Left renal cortex interstitium (tissue), 4 donors: ENCODE data around the gene MRPL42. TPM values are rescaled to one million over a fixed set of nuclear protein-coding genes. Genes with fewer than 3 reads are reported as not detected.
"Not testable (repeated sequence)": the region's sequence is repeated elsewhere in the genome, so short reads cannot be mapped to it uniquely, and the experiment has no call there.

Source experiments
- DNase-seq, 4 donors: peaks; one replicate each; pipeline ENCODE4 v3.0.0-alpha.2; 2013; ENCODE audit warnings: low read depth in 4 of 4, low spot score in 2 of 4, missing footprints in 1 of 4
- polyA plus RNA-seq, 4 donors: library from polyadenylated mRNA; unstranded; fragments of 120-200 nt; gene quantifications; one replicate each; pipeline ENCODE4 v1.2.1, GENCODE V29; 2013; ENCODE audit not compliant: insufficient read length in 4 of 4

The MRPL42 gene
- polyA plus RNA-seq, 4 donors, result 63.6 to 82.0 (median 75.1) TPM

DNA sequence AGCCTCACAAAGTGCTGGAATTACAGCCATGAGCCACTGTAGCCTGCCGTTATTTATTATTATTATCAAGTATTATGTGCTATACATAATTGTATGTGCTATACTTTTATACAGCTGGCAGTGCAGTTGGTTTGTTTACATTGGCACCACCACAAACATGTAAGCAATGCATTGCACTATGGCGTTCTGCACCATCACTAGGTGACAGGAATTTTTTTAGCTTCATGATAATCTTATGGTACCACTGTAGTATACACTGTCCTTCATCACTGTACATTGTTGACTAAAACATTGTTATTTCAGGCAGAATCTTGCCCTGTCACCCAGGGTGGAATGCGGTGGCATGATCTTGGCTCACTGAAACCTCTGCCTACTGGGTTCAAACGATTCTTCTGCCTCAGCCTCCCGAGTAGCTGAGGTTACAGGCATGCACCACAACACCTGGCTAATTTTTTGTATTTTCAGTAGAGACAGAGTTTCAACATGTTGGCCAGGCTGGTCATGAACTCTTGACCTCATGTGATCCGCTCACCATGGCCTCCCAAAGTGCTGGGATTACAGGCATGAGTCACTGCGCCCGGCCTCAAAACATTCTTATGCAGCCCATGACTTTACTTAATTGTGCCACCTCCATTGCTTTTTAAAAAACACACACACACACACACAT lies 17.1 kb downstream of the MRPL42 start:
- no peak for DNase-seq

GRCh38 chr12:93492808-93493207 lies 25.5 kb downstream of the MRPL42 start:
- not testable (repeated sequence) for DNase-seq

DNA sequence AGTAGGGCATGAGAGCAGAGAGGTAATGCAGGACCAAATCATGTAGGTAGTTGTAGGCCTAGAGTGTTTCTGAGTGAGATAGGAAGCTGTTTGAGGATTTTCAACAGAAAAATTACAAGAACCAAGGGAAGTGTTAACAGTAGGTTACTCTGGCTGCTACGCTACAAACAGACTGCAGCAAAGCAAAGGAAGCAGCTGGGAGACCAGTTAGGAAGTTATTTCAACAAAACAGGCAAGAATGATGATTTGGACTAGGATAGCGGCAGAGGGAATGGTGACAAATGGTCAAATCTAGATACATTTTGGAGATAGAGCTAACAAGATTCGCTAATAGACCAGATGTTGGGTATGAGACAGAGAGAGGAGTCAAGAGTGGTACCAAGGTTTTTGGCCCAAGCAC lies 26.8 kb downstream of the MRPL42 start:
- no peak for DNase-seq

- DNase-seq, result no peak
These were observed 30.1 kb downstream of the MRPL42 start for GRCh38 chr12:93497456-93497855.

DNA sequence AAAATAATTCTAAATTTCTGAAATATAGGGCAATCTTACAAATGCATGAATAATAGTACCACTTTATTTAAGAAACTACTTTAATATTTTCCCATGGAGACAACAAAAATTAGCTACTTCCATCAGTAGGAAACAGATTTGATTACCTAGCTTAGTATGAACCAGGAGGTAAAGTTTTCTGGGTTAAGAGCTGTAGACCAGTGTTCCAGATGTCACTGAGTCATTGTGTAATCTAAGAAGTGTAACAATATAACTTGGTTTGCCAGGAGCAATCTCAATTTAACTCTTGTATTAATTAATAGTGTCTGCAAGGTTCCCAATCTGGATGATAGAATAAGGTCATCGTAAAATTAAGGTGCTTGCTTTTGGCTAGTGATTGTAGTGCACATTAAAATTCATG lies 31.5 kb downstream of the MRPL42 start:
- not testable (repeated sequence) for DNase-seq

DNA sequence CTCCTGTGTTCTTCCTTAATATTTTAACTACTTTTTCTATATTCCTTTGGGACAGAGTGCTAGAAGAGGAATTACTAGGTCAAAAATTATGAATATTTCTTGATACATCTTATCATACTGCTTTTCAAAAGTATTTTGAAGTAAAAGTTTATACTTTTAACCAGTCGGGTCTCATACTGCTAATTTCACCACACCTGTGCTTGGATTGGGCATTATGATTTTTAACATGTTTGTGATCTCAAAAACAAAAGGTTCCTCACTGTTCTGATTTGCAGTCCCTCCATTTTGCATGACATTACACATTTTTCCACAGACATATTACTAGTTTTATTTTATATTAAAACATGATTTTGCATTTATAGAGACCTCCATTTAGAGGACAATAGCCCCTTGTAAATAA lies 32.9 kb downstream of the MRPL42 start:
- no peak for DNase-seq

GRCh38 chr12:93500667-93501066 lies 33.4 kb downstream of the MRPL42 start:
- DNase-seq, result no peak

DNA sequence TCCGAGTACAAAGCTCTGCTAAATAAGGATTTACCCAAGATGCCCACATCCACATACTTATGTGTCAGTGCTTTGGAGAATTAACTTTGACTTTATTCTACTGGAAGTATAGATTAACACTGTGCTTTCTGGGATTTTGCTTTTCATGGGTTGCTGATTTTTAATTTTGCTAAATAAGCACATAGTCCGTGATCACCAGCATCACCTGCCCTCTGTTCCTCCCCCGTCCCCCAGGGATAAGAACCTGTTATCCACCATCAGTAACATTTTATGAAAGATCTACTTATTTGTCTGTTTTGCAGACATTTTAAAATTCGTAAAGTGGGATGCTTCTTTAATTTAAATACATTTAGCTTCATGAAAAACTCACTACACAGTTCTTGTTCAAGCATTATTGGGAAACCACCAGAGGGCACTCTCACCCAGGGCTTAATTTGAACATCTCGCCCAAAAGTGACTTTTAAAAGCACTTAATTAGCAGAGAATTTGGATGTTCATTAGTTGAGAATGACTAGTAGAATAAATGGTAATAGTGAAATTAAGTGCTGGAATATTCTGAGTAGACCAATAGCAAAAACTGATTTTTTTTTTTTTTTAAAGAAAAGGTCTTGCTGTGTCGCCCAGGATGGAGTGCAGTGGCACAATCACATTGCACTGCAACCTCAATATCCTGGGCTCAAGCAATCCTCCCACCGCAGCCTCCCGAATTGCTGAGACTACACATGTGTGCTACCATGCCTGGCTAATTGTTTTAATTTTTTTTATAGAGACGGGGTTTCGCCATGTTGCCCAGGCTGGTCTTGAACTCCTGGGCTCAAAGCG lies 35.7 kb downstream of the MRPL42 start:
- peak; percentile 5 to 44 (median 14) for DNase-seq

DNA sequence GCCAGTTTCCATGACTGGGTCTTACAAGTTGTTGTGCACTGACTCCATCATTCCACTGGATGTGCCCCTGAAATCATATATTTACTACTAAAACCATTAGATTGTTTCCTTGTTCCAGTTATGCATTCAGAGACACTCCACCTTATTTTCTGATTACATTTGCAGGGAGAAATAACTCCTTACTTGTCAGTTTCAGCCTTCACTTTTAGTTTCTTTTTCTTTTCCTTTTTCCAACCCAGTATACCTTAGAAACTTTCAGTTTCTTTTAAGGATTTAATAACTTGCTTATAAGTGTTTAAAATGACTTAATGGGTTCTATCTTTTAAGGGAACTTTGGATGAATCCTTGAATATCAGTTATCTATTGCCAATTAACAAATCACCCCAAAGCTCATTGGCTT lies 39.9 kb downstream of the MRPL42 start:
- no peak for DNase-seq

GRCh38 chr12:93509506-93509905 lies 42.2 kb downstream of the MRPL42 start:
- no peak for DNase-seq

- DNase-seq, result no peak
These were observed 47.5 kb downstream of the MRPL42 start for GRCh38 chr12:93514853-93515252.

DNA sequence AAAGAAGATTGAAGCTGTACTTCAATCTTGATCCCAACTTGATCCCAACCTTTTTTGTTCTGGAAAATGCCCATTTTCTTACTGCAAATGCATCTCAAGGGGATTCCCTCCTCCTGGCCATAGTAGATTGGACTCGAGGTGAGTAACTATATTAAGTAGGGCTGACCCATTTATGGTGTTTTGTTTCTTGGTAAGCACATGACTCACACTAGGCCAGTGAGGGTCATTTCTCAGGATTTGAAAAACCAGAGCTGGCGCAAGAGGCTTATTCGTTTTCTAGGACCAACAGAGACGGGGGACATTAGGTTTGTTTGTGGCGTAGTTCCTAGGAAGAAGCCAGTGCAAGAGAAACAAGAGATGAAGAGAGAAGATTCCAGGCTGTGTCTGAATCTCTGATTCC lies 51.4 kb downstream of the MRPL42 start:
- DNase-seq, result no peak

GRCh38 chr12:93519859-93520258 lies 52.5 kb downstream of the MRPL42 start:
- DNase-seq, result no peak

- no peak for DNase-seq
These were observed 53.1 kb downstream of the MRPL42 start for GRCh38 chr12:93520454-93520853.

- no peak for DNase-seq
These were observed 54.1 kb downstream of the MRPL42 start for GRCh38 chr12:93521225-93522080.

DNA sequence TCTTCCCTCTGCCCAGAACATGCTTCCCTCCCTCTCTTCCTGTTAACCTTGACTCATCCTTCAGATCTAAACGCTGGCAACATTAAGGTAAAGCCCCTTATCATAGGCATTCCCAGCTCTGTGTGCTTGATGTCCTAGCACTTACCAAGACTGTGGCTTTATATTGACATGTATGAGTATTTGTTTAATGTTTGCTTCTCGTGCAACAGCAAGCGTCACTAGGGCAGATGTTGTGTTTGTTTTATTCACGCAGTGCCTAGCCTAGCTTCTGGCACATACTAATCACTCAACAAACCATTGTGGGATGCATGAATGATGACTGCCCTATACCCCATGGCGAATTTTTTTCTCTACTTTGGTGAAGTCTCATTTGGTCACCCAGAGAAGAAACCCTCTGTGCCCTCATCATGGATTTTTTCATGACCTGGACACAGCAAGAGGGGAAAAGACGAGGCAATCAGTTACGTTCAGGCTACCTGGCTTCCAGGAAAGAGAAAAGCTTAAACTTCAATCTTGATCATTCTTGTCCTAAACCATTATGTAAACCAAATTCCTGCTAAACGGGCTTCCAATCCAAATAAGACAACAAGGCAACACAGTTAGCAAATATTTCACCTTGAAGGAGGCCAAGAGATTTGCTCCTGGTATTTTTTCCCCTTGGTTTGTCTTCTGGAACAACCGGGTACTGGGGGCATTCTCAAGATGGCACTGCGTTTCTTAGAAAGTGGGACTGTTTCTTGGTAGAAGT lies 57.2 kb downstream of the MRPL42 start:
- DNase-seq, result no peak

GRCh38 chr12:93526786-93527428 lies 59.6 kb downstream of the MRPL42 start:
- DNase-seq, result no peak

GRCh38 chr12:93530358-93530757 lies 63.0 kb downstream of the MRPL42 start:
- DNase-seq, result no peak

- DNase-seq, result no peak
These were observed 66.0 kb downstream of the MRPL42 start for GRCh38 chr12:93533310-93533709.
